H1 (cell line): ENCODE results near the gene SEL1L. TPM values are rescaled to one million over a fixed set of nuclear protein-coding genes. Genes with fewer than 3 reads are reported as not detected.

ENCODE experiments used
- CTCF ChIA-PET: fragments of 300-600 bp; sonication (Branson Sonifier 250); formaldehyde crosslinking; loops from one replicate; lab custom pipeline; 2021; ENCODE audit not compliant: partially characterized antibody; lab: Charles Lee
- POLR2A ChIA-PET: fragments of 300-600 bp; sonication (Branson Sonifier 250); formaldehyde crosslinking; loops from one replicate; lab custom pipeline; 2021; ENCODE audit warnings: inconsistent platforms; ENCODE audit not compliant: partially characterized antibody; lab: Charles Lee
- DNase-seq, 2 experiments: peaks; one replicate each; pipeline versions ENCODE4 v3.0.0 to v3.0.0-alpha.2; 2010 to 2022; ENCODE audit warnings: low spot score in 2 of 2, low read depth in 1 of 2, mixed read lengths in 1 of 2
- FAIRE-seq: peaks from 2 replicates; lab custom pipeline; 2011; peaks lifted over from hg19 to GRCh38; lab: Jason Lieb, UNC
- H2AFZ ChIP-seq: 2 replicates; pipeline ENCODE4 v1.8.1; 2012; ENCODE audit warnings: low read length, inconsistent platforms
- H2AK5ac ChIP-seq: 2 replicates; pipeline ENCODE4 v1.6.1; 2013; ENCODE audit warnings: low read depth, low read length
- H2BK120ac ChIP-seq: replicated peaks from 2 replicates; pipeline ENCODE3; 2013; ENCODE audit warnings: low read depth, low read length, inconsistent platforms
- H2BK12ac ChIP-seq: 2 replicates; pipeline ENCODE4 v1.6.1; 2013; ENCODE audit warnings: low read depth, low read length
- H2BK15ac ChIP-seq: 2 replicates; pipeline ENCODE4 v1.6.1; 2013; ENCODE audit warnings: low read length
- H2BK20ac ChIP-seq: 2 replicates; pipeline ENCODE4 v1.6.1; 2013; ENCODE audit warnings: low read length
- H2BK5ac ChIP-seq: 2 replicates; pipeline ENCODE4 v1.6.1; 2013; ENCODE audit warnings: low read depth, low read length
- H3K14ac ChIP-seq: 2 replicates; pipeline ENCODE4 v1.6.1; 2013; ENCODE audit warnings: inconsistent platforms; ENCODE audit not compliant: insufficient read length
- H3K18ac ChIP-seq: 2 replicates; pipeline ENCODE4 v1.6.1; 2013; ENCODE audit warnings: low read length; ENCODE audit errors: extremely low read depth
- H3K23ac ChIP-seq: 2 replicates; pipeline ENCODE4 v1.6.1; 2013; ENCODE audit warnings: inconsistent platforms; ENCODE audit not compliant: insufficient read length
- H3K23me2 ChIP-seq: 2 replicates; pipeline ENCODE4 v1.6.1; 2013; ENCODE audit warnings: low read depth, low read length
- H3K27ac ChIP-seq: 2 replicates; pipeline ENCODE4 v1.6.1; 2011; ENCODE audit warnings: low read depth, low read length, inconsistent platforms
- H3K27me3 ChIP-seq, 4 experiments: replicated peaks in 1 of 4; 1 replicate in 1 of 4; 2 replicates in 3 of 4; pipeline versions ENCODE4 v1.6.1 to v1.8.1; 2011 to 2013; ENCODE audit warnings: low read length in 3 of 4, mild to moderate bottlenecking in 3 of 4, inconsistent platforms in 2 of 4, mixed read lengths in 2 of 4, moderate library complexity in 1 of 4; ENCODE audit not compliant: control insufficient read depth in 3 of 4, insufficient read depth in 3 of 4; ENCODE audit errors: extremely low read depth in 1 of 4
- H3K36me3 ChIP-seq, 4 experiments: 2 replicates each; pipeline versions ENCODE4 v1.6.1 to v1.8.1; 2011 to 2013; ENCODE audit warnings: mild to moderate bottlenecking in 4 of 4, low read length in 3 of 4, moderate library complexity in 2 of 4, control low read depth in 1 of 4, inconsistent platforms in 1 of 4; ENCODE audit not compliant: insufficient read depth in 4 of 4, control insufficient read depth in 2 of 4
- H3K4ac ChIP-seq: replicated peaks from 2 replicates; pipeline ENCODE3; 2013; ENCODE audit warnings: low read length, low read depth, mixed read lengths, inconsistent platforms; ENCODE audit not compliant: insufficient read length
- H3K4me1 ChIP-seq, 4 experiments: replicated peaks in 1 of 4; 1 replicate in 1 of 4; 2 replicates in 3 of 4; pipeline versions ENCODE4 v1.6.1 to v1.8.1; 2011 to 2013; ENCODE audit warnings: low read length in 3 of 4, inconsistent platforms in 2 of 4, mixed read lengths in 1 of 4; ENCODE audit not compliant: insufficient read depth in 4 of 4, control insufficient read depth in 3 of 4
- H3K4me2 ChIP-seq, 2 experiments: 2 replicates each; pipeline versions ENCODE4 v1.6.1 to v1.8.1; 2011 to 2013; ENCODE audit warnings: low read depth in 2 of 2, low read length in 2 of 2, control low read depth in 1 of 2, inconsistent platforms in 1 of 2, mild to moderate bottlenecking in 1 of 2; ENCODE audit not compliant: insufficient read depth in 1 of 2
- H3K4me3 ChIP-seq, 4 experiments: fragments of 200-600, 300-600 bp in 1 of 4; sonication (generic), shearing (Covaris generic), sonication (Bioruptor Twin) in 1 of 4; 2 replicates each; pipeline versions ENCODE4 v1.5.1 to v1.8.1; 2011 to 2016; ENCODE audit warnings: low read length in 4 of 4, low read depth in 3 of 4, control low read depth in 2 of 4, inconsistent platforms in 2 of 4, mild to moderate bottlenecking in 2 of 4, mixed read lengths in 1 of 4, moderate library complexity in 1 of 4; ENCODE audit not compliant: insufficient read depth in 2 of 4; ENCODE audit errors: extremely low read depth in 1 of 4
- H3K56ac ChIP-seq: replicated peaks from 2 replicates; pipeline ENCODE3; 2013; ENCODE audit warnings: low read depth, mild to moderate bottlenecking, mixed read lengths, low read length, inconsistent platforms; ENCODE audit not compliant: insufficient read length
- H3K79me1 ChIP-seq: 2 replicates; pipeline ENCODE4 v1.6.1; 2013; ENCODE audit warnings: low read depth, low read length, control low read depth
- H3K79me2 ChIP-seq, 2 experiments: 2 replicates each; pipeline versions ENCODE4 v1.6.1 to v1.8.1; 2012 to 2013; ENCODE audit warnings: low read length in 2 of 2, mild to moderate bottlenecking in 2 of 2, inconsistent platforms in 1 of 2; ENCODE audit not compliant: insufficient read depth in 2 of 2, control insufficient read depth in 1 of 2
- H3K9ac ChIP-seq, 4 experiments: replicated peaks in 1 of 4; 1 replicate in 1 of 4; 2 replicates in 3 of 4; pipeline versions ENCODE4 v1.6.1 to v1.8.1; 2011 to 2013; ENCODE audit warnings: low read depth in 3 of 4, low read length in 3 of 4, control low read depth in 2 of 4, mild to moderate bottlenecking in 2 of 4, moderate library complexity in 2 of 4, inconsistent platforms in 1 of 4; ENCODE audit errors: extremely low read depth in 1 of 4
- H3K9me3 ChIP-seq, 2 experiments: 2 replicates each; pipeline versions ENCODE4 v1.6.1 to v1.8.1; 2012 to 2013; ENCODE audit warnings: mild to moderate bottlenecking in 2 of 2, moderate library complexity in 2 of 2, control low read depth in 1 of 2, inconsistent platforms in 1 of 2, low read depth in 1 of 2, low read length in 1 of 2, mixed read lengths in 1 of 2; ENCODE audit not compliant: insufficient read depth in 2 of 2
- H4K20me1 ChIP-seq, 2 experiments: replicated peaks in 1 of 2; 2 replicates each; pipeline versions ENCODE3 to v1.8.1; 2011 to 2013; ENCODE audit warnings: inconsistent platforms in 2 of 2, low read length in 2 of 2, mild to moderate bottlenecking in 1 of 2; ENCODE audit not compliant: insufficient read depth in 2 of 2, control insufficient read depth in 1 of 2
- H4K5ac ChIP-seq: 2 replicates; pipeline ENCODE4 v1.6.1; 2013; ENCODE audit warnings: low read length, low read depth, mixed read lengths, inconsistent platforms; ENCODE audit not compliant: insufficient read length
- H4K8ac ChIP-seq: 2 replicates; pipeline ENCODE4 v1.8.0; 2013; ENCODE audit warnings: mild to moderate bottlenecking, moderate library complexity, low read length, inconsistent platforms; ENCODE audit not compliant: insufficient read depth; ENCODE audit errors: extremely low read depth
- H4K91ac ChIP-seq: replicated peaks from 2 replicates; pipeline ENCODE3; 2013; ENCODE audit warnings: low read length, mixed read lengths, inconsistent platforms; ENCODE audit not compliant: insufficient read length
- HDAC6 ChIP-seq: IDR thresholded peaks from one replicate; pipeline ENCODE4 v1.7.1; 2012; ENCODE audit warnings: low read depth, mild to moderate bottlenecking, inconsistent platforms, low read length, moderate library complexity
- MAX ChIP-seq: IDR thresholded peaks from 2 replicates; pipeline ENCODE4 v1.6.1; 2012; ENCODE audit warnings: inconsistent platforms
- USF2 ChIP-seq: IDR thresholded peaks from 2 replicates; pipeline ENCODE4 v1.6.1; 2011; ENCODE audit warnings: low read length, improper control_type of control experiment
- WGBS, 2 experiments: shearing (Covaris generic) in 1 of 2; methylation state at CpG; one replicate each; pipeline versions ENCODE4 v1.1.6 to v1.1.7; 2013 to 2015; ENCODE audit warnings: low lambda C conversion rate in 2 of 2, mixed read lengths in 2 of 2, inconsistent platforms in 1 of 2, low coverage in 1 of 2, missing lambda C conversion rate in 1 of 2; ENCODE audit not compliant: insufficient replicate concordance in 2 of 2, insufficient coverage in 1 of 2, insufficient read length in 1 of 2; ENCODE audit errors: extremely low coverage in 1 of 2, missing lambda C conversion rate in 1 of 2; 5-methylcytosine and 5-hydroxymethylcytosine counted together
- polyA plus RNA-seq, 7 experiments: library from polyadenylated mRNA; depleted of rRNA in 3 of 7; stranded (reverse) in 5 of 7; unstranded in 2 of 7; fragments of >200 nt in 5 of 7; fragments of 200-250 nt in 2 of 7; gene quantifications; 1 replicate in 5 of 7; 2 replicates in 1 of 7; 4 replicates in 1 of 7; pipeline versions ENCODE4 v1.2.1 to v1.2.3, GENCODE V29; 2011 to 2013; ENCODE audit warnings: missing spikeins in 2 of 7, mixed read lengths in 2 of 7
- total RNA-seq: library from RNA; stranded (reverse); fragmentation: NEBNext Ultra II Directional; extraction: Animal tissue kit (Norgen Biotek cat#: 25700); gene quantifications from 2 replicates; pipeline ENCODE4 v1.2.1, GENCODE V29; 2021

SEL1L gene
- total and polyA plus RNA-seq, 2 of the 8 experiments (the other 6 are each of a cell fraction or from before 2014, with no cell fraction given), result 4.3 to 34.9 TPM

GRCh38 chr14:81485781-81486180, 47.9 kb downstream of the SEL1L start:
- H4K8ac ChIP-seq, result no peak overlapping the region
- H3K23me2 ChIP-seq, result no peaks in the 10 kb centered on the region
- H2BK15ac ChIP-seq, result no peak overlapping the region
- no peak overlapping the region for H4K91ac ChIP-seq
- no peak overlapping the region for H3K27ac ChIP-seq
- no peaks in the 10 kb centered on the region for H4K20me1 ChIP-seq
- H3K14ac ChIP-seq, result no peak overlapping the region
- H2BK120ac ChIP-seq, result no peak overlapping the region
- no peak overlapping the region for H2BK12ac ChIP-seq
- no peak overlapping the region for H3K4me2 ChIP-seq
- H3K36me3 ChIP-seq, result peaks cover 3 to 60% (median 20%) of the 10 kb centered on the region in 4 experiments; a peak in 6 of 8 replicates
- WGBS, 2 experiments, result 82% methylated on average over 1 of the region's 1 CpG; no CpG with 5 or more reads in 1 of the 2 experiments
- H2BK5ac ChIP-seq, result no peak overlapping the region
- FAIRE-seq, result no peak
- no peak overlapping the region for H2AK5ac ChIP-seq
- no peaks in the 10 kb centered on the region for H3K27me3 ChIP-seq
- H2AFZ ChIP-seq, result no peak overlapping the region
- no peak overlapping the region for H2BK20ac ChIP-seq
- H3K79me1 ChIP-seq, result no peaks in the 10 kb centered on the region
- H3K9me3 ChIP-seq, result no peaks in the 10 kb centered on the region
- no peaks in the 10 kb centered on the region for H3K79me2 ChIP-seq
- no peak overlapping the region for H3K56ac ChIP-seq
- H4K5ac ChIP-seq, result no peak overlapping the region
- ChIA-PET CTCF (interaction anchor here (0.7 to 1.8 kb wide), 6 partner anchors 8 to 155 kb away, joined by 3 to 6 read pairs (median 4); no protein-coding TSS in a partner anchor), POLR2A (no interaction called here)
- H3K4me3 ChIP-seq, result no peak overlapping the region
- H3K4ac ChIP-seq, result no peak overlapping the region
- no peaks in the 10 kb centered on the region for H3K4me1 ChIP-seq
- DNase-seq, result no peak
- H3K9ac ChIP-seq, result no peak overlapping the region
- H3K18ac ChIP-seq, result no peak overlapping the region
- no peak overlapping the region for H3K23ac ChIP-seq
- TF ChIP-seq HDAC6 (no peak), MAX (no peak), USF2 (no peak)
